ENCODE results near the gene ANO4.

Gene ANO4

DNA sequence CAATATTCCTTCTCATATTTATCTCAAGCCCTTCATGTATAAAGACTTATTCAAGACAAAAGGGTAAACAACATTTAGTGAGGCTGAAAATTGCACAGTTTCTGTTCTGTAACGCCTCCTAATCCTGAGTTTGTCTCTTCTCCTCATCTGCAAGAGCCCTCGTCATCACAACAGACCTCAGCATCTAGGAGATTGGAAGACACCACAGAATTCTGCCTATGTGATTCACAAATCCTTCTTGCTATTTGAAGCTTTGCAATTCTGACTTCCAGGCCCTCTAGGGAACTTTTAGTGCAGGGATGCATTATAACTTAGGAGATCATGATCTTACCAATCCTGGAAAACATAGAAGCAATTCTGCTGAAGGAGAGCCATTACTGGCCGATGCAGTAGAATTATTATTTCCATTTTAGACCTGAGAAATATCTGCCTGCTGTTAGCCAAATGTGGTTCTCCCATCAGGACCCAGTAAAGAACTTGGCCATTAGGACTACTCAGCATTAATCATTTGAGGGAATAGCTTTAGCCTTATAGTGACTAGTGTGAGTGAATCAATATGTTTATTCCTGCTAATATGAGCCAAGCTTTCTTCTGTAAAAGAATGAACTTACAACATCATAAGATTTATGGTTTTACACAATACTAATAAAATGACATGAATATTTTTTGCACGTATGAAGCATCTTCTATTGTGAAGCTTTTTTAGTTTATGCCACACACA is 119.5 kb downstream of the ANO4 start:
- H3K4me2 ChIP-seq (ENCODE audit: insufficient read depth, low read length): no peak overlapping the region
- no peaks in the 10 kb centered on the region for H3K79me2 ChIP-seq (ENCODE audit: insufficient read depth, low read length)
- H3K36me3 ChIP-seq (ENCODE audit: insufficient read depth, low read length): no peaks in the 10 kb centered on the region
- DNase-seq (no peak), ATAC-seq (ENCODE audit: insufficient read depth, low read depth) (no peak)
- H2AFZ ChIP-seq (ENCODE audit: low read depth, low read length): no peak overlapping the region
- no peaks in the 10 kb centered on the region for H3K4me1 ChIP-seq (ENCODE audit: insufficient read depth, low read length)
- no peak for TF ChIP-seq EZH2 (IDR thresholded peaks at IDR 0.05; ENCODE audit: borderline replicate concordance, low read depth, low read length, severe bottlenecking)
- TF ChIP-seq, protein P1, sequence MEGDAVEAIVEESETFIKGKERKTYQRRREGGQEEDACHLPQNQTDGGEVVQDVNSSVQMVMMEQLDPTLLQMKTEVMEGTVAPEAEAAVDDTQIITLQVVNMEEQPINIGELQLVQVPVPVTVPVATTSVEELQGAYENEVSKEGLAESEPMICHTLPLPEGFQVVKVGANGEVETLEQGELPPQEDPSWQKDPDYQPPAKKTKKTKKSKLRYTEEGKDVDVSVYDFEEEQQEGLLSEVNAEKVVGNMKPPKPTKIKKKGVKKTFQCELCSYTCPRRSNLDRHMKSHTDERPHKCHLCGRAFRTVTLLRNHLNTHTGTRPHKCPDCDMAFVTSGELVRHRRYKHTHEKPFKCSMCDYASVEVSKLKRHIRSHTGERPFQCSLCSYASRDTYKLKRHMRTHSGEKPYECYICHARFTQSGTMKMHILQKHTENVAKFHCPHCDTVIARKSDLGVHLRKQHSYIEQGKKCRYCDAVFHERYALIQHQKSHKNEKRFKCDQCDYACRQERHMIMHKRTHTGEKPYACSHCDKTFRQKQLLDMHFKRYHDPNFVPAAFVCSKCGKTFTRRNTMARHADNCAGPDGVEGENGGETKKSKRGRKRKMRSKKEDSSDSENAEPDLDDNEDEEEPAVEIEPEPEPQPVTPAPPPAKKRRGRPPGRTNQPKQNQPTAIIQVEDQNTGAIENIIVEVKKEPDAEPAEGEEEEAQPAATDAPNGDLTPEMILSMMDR (IDR thresholded peaks at IDR 0.05; ENCODE audit: borderline replicate concordance, extremely low read depth, low read length, poor library complexity, severe bottlenecking): no peak
- no peaks in the 10 kb centered on the region for H3K9me3 ChIP-seq (ENCODE audit: insufficient read depth, low read length, severe bottlenecking)
- no peak overlapping the region for H3K4me3 ChIP-seq (ENCODE audit: low read depth in 1 of 2, low read length in 2 of 2)
- no peak overlapping the region for H3K27ac ChIP-seq (ENCODE audit: low read length)
- no peak overlapping the region for H3K9ac ChIP-seq (ENCODE audit: low read depth, low read length)
- H4K20me1 ChIP-seq (ENCODE audit: insufficient read depth, low read length): no peaks in the 10 kb centered on the region
- H3K27me3 ChIP-seq (ENCODE audit: insufficient read depth, low read length, poor library complexity): no peaks in the 10 kb centered on the region

DNA sequence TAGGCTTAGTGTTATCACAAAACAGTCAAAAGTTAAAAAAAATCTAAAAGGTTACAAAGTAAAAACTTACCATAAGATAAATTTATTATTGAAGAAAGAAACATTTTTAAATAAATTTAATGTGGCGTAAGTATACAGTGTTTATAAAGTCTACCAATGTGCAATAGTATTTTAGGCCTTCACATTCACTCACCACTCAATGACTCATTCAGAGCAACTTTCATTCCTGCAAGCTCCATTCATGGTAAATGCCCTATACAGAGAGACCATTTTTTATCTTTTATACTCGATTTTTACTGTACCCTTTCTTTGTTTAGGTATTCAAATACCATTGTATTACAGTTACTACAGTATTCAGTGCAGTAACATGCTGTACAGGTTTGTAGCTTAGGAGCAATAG is 124.5 kb downstream of the ANO4 start:
- no peak for DNase-seq
- Histone ChIP-seq H3K4me3 (ENCODE audit: low read depth in 1 of 2, low read length in 2 of 2) (no peak overlapping the region), H3K9me3 (ENCODE audit: insufficient read depth, low read length, severe bottlenecking) (no peaks in the 10 kb centered on the region), H3K4me2 (ENCODE audit: insufficient read depth, low read length) (no peak overlapping the region), H3K27me3 (ENCODE audit: insufficient read depth, low read length, poor library complexity) (no peaks in the 10 kb centered on the region), H3K36me3 (ENCODE audit: insufficient read depth, low read length) (no peaks in the 10 kb centered on the region), H3K4me1 (ENCODE audit: insufficient read depth, low read length) (no peaks in the 10 kb centered on the region), H3K9ac (ENCODE audit: low read depth, low read length) (no peak overlapping the region), H3K27ac (ENCODE audit: low read length) (no peak overlapping the region), H4K20me1 (ENCODE audit: insufficient read depth, low read length) (no peaks in the 10 kb centered on the region), H3K79me2 (ENCODE audit: insufficient read depth, low read length) (no peaks in the 10 kb centered on the region), H2AFZ (ENCODE audit: low read depth, low read length) (no peak overlapping the region)
- no peak for ATAC-seq (ENCODE audit: insufficient read depth, low read depth)
- TF ChIP-seq, protein P1 (IDR thresholded peaks at IDR 0.05; ENCODE audit: borderline replicate concordance, extremely low read depth, low read length, poor library complexity, severe bottlenecking): no peak
- TF ChIP-seq EZH2 (IDR thresholded peaks at IDR 0.05; ENCODE audit: borderline replicate concordance, low read depth, low read length, severe bottlenecking): no peak

DNA sequence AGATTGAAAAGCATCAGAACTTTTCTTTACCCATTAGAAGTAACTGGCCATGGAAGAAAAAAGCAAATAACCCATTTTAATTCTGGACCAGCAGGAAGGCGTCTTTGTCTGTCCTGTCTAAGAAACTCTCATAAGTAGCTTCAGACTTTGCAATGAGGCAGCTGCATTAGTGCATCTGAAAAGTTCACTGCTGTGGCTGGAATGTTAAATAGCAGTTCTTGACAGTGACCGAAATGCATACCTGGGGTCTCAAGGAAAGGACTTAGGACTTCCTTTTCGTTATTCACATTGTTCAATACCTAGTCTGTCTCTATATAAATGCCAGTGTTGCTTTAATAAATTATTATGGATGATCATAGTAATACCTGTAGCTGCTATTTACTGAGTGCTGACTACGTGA is 125.9 kb downstream of the ANO4 start:
- H3K36me3 ChIP-seq (ENCODE audit: insufficient read depth, low read length): no peaks in the 10 kb centered on the region
- no peak overlapping the region for H3K4me2 ChIP-seq (ENCODE audit: insufficient read depth, low read length)
- no peak overlapping the region for H2AFZ ChIP-seq (ENCODE audit: low read depth, low read length)
- no peak for TF ChIP-seq EZH2 (IDR thresholded peaks at IDR 0.05; ENCODE audit: borderline replicate concordance, low read depth, low read length, severe bottlenecking)
- TF ChIP-seq, protein P1 (IDR thresholded peaks at IDR 0.05; ENCODE audit: borderline replicate concordance, extremely low read depth, low read length, poor library complexity, severe bottlenecking): no peak
- H4K20me1 ChIP-seq (ENCODE audit: insufficient read depth, low read length): no peaks in the 10 kb centered on the region
- no peak overlapping the region for H3K27ac ChIP-seq (ENCODE audit: low read length)
- no peak for DNase-seq
- H3K9ac ChIP-seq (ENCODE audit: low read depth, low read length): no peak overlapping the region
- H3K9me3 ChIP-seq (ENCODE audit: insufficient read depth, low read length, severe bottlenecking): no peaks in the 10 kb centered on the region
- H3K4me3 ChIP-seq (ENCODE audit: low read depth in 1 of 2, low read length in 2 of 2): no peak overlapping the region
- no peaks in the 10 kb centered on the region for H3K27me3 ChIP-seq (ENCODE audit: insufficient read depth, low read length, poor library complexity)
- ATAC-seq (ENCODE audit: insufficient read depth, low read depth): no peak
- no peaks in the 10 kb centered on the region for H3K4me1 ChIP-seq (ENCODE audit: insufficient read depth, low read length)
- no peaks in the 10 kb centered on the region for H3K79me2 ChIP-seq (ENCODE audit: insufficient read depth, low read length)
